ENCODE results near the gene LRCH2.

LRCH2 gene

GRCh38 chrX:115189646-115190635 is 44.0 kb downstream of the LRCH2 start:
- POLR2A ChIA-PET, result no interaction called here
- CTCF ChIA-PET, result no interaction called here
- no peak for TF ChIP-seq CTCF (IDR thresholded peaks at IDR 0.05; ENCODE audit: control extremely low read depth, extremely low read depth, low read depth, missing control alignments)
- DNase-seq (ENCODE audit: extremely low spot score), result no peak

- CTCF ChIA-PET, result no interaction called here
- POLR2A ChIA-PET, result no interaction called here
- TF ChIP-seq CTCF (IDR thresholded peaks at IDR 0.05; ENCODE audit: control extremely low read depth, extremely low read depth, low read depth, missing control alignments), result no peak
- DNase-seq (ENCODE audit: extremely low spot score), result no peak
Measured at GRCh38 chrX:115189110-115189509, 44.8 kb downstream of the LRCH2 start, which contains the start of gene RBMXL3. Gene RBMXL3, plus strand, starts transcription at chrX:115189410. Its CDS starts 32 bp downstream, at chrX:115189442.

GRCh38 chrX:115183980-115184379 is 49.9 kb downstream of the LRCH2 start:
- ChIA-PET POLR2A (no interaction called here), CTCF (no interaction called here)
- TF ChIP-seq CTCF (IDR thresholded peaks at IDR 0.05; ENCODE audit: control extremely low read depth, extremely low read depth, low read depth, missing control alignments), result no peak
- DNase-seq (ENCODE audit: extremely low spot score), result no peak

GRCh38 chrX:115178473-115178872 is 55.4 kb downstream of the LRCH2 start:
- CTCF ChIA-PET, result no interaction called here
- DNase-seq (ENCODE audit: extremely low spot score), result no peak
- POLR2A ChIA-PET, result no interaction called here
- no peak for TF ChIP-seq CTCF (IDR thresholded peaks at IDR 0.05; ENCODE audit: control extremely low read depth, extremely low read depth, low read depth, missing control alignments)

GRCh38 chrX:115177932-115178331 is 56.0 kb downstream of the LRCH2 start:
- CTCF ChIA-PET, result no interaction called here
- DNase-seq (ENCODE audit: extremely low spot score), result no peak
- POLR2A ChIA-PET, result no interaction called here
- no peak for TF ChIP-seq CTCF (IDR thresholded peaks at IDR 0.05; ENCODE audit: control extremely low read depth, extremely low read depth, low read depth, missing control alignments)

GRCh38 chrX:115174548-115174947 is 59.3 kb downstream of the LRCH2 start:
- ChIA-PET CTCF (no interaction called here), POLR2A (no interaction called here)
- no peak for DNase-seq (ENCODE audit: extremely low spot score)
- no peak for TF ChIP-seq CTCF (IDR thresholded peaks at IDR 0.05; ENCODE audit: control extremely low read depth, extremely low read depth, low read depth, missing control alignments)

Data from GM10248 (cell line).